ENCODE measurements around the gene KRT6B.
"Not testable (repeated sequence)": the region's sequence is repeated elsewhere in the genome, so short reads cannot be mapped to it uniquely, and the experiment has no call there.

The KRT6B gene

DNA sequence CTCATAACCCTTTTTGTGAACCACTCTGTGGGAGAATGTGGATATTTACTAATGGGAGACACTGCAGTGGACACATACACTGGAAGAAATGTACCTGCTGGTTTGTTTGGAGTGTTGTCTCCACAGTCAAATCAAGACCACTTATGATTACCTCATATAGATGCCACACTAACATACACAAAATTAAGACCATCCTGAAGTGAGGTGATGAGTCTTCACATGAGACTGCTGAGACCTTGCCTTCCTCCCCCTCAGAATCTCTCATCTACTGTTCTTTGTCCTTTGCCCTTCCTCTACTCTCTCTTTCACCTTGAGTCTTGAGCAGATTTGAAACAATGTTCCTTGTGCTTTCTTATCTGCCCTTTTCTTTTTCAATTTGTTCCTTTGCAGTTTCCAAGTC lies 36.8 kb upstream of the KRT6B start:
- no peak for DNase-seq (ENCODE audit: low read depth, low spot score)
- ChIA-PET CTCF (no interaction called here), POLR2A (no interaction called here)
- TF ChIP-seq, protein P1, sequence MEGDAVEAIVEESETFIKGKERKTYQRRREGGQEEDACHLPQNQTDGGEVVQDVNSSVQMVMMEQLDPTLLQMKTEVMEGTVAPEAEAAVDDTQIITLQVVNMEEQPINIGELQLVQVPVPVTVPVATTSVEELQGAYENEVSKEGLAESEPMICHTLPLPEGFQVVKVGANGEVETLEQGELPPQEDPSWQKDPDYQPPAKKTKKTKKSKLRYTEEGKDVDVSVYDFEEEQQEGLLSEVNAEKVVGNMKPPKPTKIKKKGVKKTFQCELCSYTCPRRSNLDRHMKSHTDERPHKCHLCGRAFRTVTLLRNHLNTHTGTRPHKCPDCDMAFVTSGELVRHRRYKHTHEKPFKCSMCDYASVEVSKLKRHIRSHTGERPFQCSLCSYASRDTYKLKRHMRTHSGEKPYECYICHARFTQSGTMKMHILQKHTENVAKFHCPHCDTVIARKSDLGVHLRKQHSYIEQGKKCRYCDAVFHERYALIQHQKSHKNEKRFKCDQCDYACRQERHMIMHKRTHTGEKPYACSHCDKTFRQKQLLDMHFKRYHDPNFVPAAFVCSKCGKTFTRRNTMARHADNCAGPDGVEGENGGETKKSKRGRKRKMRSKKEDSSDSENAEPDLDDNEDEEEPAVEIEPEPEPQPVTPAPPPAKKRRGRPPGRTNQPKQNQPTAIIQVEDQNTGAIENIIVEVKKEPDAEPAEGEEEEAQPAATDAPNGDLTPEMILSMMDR (IDR thresholded peaks at IDR 0.05; ENCODE audit: insufficient read depth, low read length, missing control alignments): no peak
- H3K4me3 ChIP-seq (ENCODE audit: low read depth, low read length): no peak overlapping the region

DNA sequence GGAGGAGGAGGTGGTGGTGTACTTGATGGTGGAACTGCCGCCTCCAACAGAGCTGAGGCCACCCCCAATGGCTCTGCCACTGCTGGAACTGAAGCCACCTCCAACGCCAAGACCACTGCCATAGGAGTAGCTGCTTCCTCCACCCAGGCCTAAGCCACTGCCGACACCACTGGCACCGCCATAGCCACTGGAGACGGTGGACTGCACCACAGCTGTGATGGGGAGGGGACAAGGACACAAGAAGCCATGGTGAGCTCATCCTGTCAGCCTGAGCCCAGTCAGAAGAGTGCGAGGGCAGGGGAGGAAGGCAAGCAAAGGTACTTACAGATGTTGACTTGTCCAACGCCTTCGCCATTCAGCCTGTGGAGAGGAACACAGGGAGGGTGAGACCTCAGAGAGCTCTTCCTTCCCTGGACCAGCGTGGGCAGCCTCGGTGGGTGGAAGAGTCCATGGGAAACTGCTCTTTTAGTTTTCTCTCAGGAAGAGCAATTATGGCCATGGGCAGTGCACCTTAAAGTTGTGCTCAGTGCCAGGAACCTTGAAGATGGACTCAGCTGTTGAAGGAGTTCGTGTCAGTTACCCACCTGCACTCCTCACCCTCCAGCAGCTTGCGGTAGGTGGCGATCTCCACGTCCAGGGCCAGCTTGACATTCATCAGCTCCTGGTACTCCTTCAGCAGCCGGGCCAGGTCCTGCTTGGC lies 35.9 kb upstream of the KRT6B start:
- CTCF ChIA-PET: not testable (repeated sequence)

DNA sequence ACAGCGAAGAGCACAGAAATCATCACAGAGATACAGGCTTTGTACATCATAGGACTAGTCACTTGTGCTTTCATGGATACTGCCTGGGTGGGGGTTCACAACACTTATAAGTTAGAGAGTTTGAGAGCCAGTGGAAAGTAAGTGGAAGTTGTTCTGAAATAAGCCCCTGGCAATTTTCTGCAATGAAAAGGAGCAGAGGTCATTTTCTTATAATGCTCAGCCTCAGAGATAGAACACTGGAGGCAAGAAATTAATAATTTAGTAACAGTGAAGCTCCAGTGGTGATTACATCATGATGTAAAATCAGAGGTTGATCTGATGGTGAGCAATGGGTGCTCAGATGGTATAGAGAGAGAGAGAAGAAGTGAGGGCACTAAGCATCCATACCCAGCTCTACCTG lies 35.3 kb upstream of the KRT6B start:
- CTCF ChIA-PET: interaction anchor here (1.1 kb wide), 1 partner anchor 96 kb away, joined by 3 read pairs; no protein-coding TSS in a partner anchor
- POLR2A ChIA-PET: no interaction called here
- H3K4me3 ChIP-seq (ENCODE audit: low read depth, low read length): no peak overlapping the region
- TF ChIP-seq, protein P1 (IDR thresholded peaks at IDR 0.05; ENCODE audit: insufficient read depth, low read length, missing control alignments): no peak
- DNase-seq (ENCODE audit: low read depth, low spot score): no peak

More for the DNA sequence above, 35.9 kb upstream of the KRT6B start:
- POLR2A ChIA-PET; DNase-seq (ENCODE audit: low read depth, low spot score); H3K4me3 ChIP-seq (ENCODE audit: low read depth, low read length): not testable (repeated sequence)

DNA sequence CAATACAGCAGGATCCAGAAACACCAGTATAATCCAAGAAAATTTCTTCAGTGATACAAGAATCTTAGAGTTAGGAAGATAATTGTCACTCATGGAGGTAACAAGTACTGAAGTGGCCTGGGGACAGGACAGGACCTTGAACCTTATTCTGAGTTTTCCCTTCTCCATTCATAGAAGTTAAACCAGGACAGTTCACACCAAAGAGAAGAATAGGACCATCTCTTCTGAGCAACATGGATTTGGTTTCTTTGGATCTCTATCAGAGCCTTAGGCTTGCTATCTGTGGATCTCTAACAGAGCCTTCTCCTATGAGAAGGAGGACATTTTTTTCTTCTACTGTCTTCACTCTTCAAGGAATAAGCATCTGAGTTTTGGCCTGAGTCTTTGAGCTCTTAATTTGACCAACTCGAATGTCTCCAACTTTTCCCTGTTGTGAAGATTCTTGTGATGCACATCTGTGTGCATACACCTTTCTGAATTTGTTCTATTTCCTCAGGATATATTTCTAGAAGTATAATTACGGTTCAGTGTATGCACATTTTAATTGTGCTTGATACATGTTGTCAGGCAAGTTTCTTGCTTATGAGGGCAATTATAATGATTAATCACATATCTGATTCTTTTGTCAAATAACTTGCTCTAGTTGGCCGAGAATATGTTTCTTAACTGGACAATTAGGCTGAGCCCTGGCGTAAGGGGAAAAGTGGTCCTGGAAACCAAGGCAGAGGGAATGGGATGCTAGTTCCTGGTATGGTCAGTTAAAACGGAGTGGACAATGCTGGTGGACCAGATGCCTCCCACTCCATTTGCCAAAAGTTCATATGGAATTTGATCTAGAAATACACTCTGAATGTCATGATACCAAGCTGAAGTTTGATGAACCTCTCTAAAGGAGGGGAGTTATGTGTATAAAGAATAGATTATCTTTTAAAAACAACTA lies 34.5 kb upstream of the KRT6B start:
- TF ChIP-seq, protein P1 (IDR thresholded peaks at IDR 0.05; ENCODE audit: insufficient read depth, low read length, missing control alignments): no peak
- DNase-seq (ENCODE audit: low read depth, low spot score): no peak
- CTCF ChIA-PET: interaction anchor here (1.1 kb wide), 1 partner anchor 95 kb away, joined by 3 read pairs; no protein-coding TSS in a partner anchor
- no peak overlapping the region for H3K4me3 ChIP-seq (ENCODE audit: low read depth, low read length)
- POLR2A ChIA-PET: no interaction called here

DNA sequence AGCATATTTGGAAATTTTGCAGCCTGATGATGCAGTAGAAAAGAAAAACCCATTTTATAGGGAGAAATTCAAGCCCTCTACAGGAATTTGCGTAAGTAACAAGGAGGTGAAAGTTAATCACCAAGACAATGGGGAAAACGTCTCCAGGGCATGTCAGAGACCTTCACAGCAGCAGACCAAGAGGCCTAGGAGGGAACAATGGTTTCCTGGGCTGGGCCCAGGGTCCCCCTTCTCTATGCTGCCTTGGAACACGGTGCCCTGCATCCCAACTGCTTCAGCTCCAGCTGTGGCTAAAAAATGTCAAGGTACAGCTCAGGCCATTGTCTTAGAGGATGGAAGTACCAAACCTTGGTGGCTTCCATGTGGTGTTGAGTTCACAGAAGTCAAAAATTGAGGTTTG lies 28.1 kb upstream of the KRT6B start:
- H3K4me3 ChIP-seq (ENCODE audit: low read depth, low read length): no peak overlapping the region
- ChIA-PET CTCF (no interaction called here), POLR2A (no interaction called here)
- TF ChIP-seq, protein P1 (IDR thresholded peaks at IDR 0.05; ENCODE audit: insufficient read depth, low read length, missing control alignments): no peak
- no peak for DNase-seq (ENCODE audit: low read depth, low spot score)

DNA sequence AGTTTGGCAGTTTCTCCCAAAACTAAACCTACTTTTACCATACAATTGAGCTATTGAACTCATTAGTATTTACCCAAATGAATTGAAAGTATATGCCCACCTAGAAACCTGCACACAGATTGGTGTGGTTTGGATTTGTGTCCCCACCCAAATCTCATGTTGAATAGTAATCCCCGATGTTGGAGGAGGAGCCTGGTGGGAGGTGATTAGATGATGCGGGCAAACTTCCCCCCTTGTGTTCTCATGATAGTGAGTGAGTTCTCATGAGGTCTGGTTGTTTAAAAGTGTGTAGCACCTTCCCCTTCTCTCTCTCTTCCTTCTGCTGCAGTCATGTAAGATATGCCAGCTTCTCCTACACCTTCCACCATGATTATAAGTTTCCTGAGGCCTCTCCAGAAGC lies 25.7 kb upstream of the KRT6B start:
- TF ChIP-seq, protein P1 (IDR thresholded peaks at IDR 0.05; ENCODE audit: insufficient read depth, low read length, missing control alignments): no peak
- CTCF ChIA-PET: interaction anchor here (1.1 to 1.3 kb wide), 2 partner anchors 29 to 320 kb away, joined by 3 to 4 read pairs; no protein-coding TSS in a partner anchor
- POLR2A ChIA-PET: no interaction called here
- H3K4me3 ChIP-seq (ENCODE audit: low read depth, low read length): no peak overlapping the region
- no peak for DNase-seq (ENCODE audit: low read depth, low spot score)
